ENCODE data around the gene ZHX3.
"Not testable (repeated sequence)": the region's sequence is repeated elsewhere in the genome, so short reads cannot be mapped to it uniquely, and the experiment has no call there.

ZHX3 gene

GRCh38 chr20:41255655-41256054, 61.9 kb downstream of the ZHX3 start:
- no peak for DNase-seq

- DNase-seq: no peak
These were observed 67.9 kb downstream of the ZHX3 start for GRCh38 chr20:41249411-41250281.

DNA sequence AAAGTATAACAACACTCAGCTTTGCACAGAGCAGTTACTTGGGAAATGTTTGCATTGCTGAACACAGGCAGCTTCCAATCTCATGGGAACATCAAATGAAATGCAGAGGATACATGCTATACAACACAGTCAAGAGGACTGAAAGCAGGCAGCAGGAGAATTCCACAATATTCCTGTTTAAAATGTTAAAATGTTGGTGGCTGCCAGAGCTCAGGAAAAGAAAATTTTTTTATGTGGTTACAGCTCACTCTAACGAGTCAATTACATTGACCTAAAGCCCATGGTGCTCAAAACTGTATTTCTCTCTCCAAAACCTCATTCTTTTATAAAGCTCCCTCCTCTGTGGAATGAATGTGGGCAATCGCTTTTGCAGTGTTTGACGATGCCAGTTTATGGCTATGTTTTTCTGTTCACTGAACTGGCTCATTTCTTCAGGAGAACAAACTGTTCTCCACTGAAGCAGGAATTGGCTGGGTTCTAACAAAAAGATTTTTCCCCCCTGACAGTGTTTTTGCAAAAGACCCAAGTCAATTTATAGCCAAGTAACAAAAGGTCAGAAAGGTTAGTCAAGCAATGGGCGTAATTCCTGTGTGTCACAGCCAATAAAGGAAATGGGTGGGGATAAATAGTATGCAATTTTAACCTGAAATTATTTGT, 69.0 kb downstream of the ZHX3 start:
- no peak for DNase-seq

GRCh38 chr20:41247523-41248367, 69.8 kb downstream of the ZHX3 start:
- DNase-seq: no peak

GRCh38 chr20:41245086-41245707, 72.3 kb downstream of the ZHX3 start:
- DNase-seq: peak; percentile 3

DNA sequence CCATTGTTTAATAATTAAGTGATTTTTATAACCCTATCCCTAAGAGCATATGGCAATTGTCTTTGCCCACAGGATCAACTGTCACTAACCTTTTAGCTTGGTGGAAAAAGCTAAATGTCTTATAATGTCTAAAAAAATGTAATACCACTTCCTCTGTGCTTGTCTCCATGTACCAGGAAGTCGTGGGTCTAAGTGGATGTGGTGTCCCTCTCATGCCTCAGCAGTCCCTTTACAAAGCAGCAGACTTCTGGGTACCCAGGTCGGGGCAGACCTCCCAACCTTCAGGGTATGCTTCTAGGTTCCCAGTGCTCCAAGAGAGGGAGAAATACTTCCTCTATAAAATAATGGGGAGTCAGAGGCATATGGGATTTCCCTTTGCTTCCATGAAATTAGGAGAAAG, 74.7 kb downstream of the ZHX3 start:
- DNase-seq: peak; percentile 4

DNA sequence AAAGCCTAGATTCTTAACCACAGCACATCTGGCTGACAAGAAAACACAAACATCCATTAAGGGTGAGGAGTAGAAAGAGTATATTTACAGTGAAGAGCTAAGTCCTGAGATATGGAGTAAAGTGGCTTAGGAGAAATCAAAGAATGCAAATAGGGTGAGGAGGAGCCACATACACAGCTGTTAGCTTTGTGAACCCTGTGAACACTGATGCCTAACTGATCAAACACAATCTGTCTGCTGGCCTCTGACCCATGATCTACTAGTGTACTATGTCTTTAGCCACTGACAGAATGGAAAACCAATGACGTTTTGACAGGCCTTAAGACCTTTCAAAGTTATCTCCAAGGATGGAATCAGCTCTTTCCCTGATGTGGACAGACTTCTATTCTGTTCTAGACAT, 75.2 kb downstream of the ZHX3 start:
- DNase-seq: no peak

DNA sequence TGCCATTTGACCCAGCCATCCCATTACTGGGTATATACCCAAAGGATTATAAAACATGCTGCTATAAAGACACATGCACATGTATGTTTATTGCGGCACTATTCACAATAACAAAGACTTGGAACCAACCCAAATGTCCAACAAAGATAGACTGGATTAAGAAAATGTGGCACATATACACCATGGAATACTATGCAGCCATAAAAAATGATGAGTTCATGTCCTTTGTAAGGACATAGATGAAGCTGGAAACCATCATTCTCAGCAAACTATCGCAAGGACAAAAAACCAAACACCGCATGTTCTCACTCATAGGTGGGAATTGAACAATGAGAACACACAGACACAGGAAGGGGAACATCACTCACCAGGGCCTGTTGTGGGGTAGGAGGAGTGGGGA, 80.3 kb downstream of the ZHX3 start:
- not testable (repeated sequence) for DNase-seq

DNA sequence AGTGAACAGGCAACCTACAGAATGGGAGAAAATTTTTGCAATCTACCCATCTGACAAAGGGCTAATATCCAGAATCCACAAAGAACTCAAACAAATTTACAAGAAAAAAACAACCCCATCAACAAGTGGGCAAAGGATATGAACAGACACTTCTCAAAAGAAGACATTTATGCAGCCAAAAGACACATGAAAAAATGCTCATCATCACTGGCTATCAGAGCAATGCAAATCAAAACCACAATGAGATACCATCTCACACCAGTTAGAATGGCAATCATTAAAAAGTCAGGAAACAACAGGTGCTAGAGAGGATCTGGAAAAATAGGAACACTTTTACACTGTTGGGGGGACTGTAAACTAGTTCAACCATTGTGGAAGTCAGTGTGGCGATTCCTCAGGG, 80.7 kb downstream of the ZHX3 start:
- not testable (repeated sequence) for DNase-seq

- DNase-seq: no peak
These were observed 83.0 kb downstream of the ZHX3 start for GRCh38 chr20:41234546-41234945.

DNA sequence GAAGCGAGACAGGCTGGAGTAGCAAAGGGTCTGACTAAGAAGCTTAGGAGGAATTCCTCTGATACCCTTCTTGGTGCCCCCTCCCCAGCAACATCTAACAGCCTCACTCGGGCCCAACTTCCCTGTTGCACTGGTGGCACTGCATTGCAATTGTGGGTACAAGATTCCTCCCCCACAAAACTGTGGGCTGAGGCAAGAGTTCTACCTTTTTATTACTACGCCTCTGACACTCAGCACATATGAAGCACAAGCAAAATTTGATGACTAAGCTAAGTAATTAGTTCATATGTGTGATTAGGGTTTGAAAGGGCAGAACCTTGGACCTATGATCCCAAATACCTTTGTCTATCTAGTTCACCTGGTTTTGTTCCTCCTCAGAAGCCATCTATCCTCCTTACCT, 83.5 kb downstream of the ZHX3 start:
- no peak for DNase-seq

- no peak for DNase-seq
These were observed 84.3 kb downstream of the ZHX3 start for GRCh38 chr20:41232973-41233926.

DNA sequence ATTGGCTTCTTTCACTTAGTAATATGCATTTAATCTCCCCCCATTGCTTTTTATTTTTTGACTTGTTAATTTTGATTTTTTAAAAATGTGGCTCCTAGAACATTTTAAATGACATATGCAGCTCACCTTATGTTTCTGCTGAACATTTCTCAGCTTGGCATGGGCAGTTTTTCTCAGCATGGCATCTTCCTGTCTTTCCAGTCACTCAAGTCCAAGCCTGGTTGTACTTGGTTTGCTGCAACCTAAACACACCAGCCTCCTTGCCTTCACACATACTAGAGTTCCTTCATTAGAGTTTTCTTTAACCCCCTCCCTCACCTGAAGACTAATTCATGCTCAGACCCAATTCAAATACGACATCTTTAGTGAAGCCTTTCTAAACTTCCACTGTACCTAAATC, 86.4 kb downstream of the ZHX3 start:
- DNase-seq: no peak

DNA sequence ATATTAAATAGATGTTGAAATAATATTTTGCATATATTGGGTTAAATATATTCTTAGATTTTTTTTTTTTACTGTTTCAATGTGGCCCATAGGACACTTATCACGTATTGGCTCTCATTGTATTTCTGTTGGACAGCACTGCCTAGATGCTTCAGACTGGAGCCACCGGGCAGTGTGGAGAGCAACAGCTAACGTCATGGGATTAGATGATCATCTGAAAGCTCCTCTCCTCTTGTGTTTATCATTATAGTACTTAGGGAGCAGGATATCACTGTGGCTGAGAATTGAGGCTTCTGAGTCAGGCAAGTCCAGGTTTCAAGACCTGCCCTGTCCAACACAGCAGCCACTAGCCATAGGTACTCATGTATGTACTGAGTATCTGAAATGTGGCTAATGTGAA, 87.4 kb downstream of the ZHX3 start:
- no peak for DNase-seq

DNA sequence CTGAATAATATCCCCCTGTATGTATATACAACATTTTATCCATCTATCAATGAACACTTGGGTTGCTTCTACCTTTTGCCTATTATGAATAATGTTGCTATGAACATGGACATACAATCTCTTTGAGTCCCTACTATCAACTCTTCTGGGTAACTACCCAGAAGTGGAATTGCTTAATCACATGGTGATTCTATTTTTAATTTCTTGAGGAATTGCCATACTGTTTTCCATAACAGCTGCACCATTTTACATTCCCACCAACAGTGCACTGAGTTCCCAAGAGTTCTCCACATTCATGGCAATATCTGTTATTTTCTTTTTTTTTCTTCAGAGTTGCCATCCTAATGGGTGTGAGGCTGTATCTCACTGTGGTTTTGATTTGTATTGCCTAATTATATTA, 88.3 kb downstream of the ZHX3 start:
- DNase-seq: no peak

DNA sequence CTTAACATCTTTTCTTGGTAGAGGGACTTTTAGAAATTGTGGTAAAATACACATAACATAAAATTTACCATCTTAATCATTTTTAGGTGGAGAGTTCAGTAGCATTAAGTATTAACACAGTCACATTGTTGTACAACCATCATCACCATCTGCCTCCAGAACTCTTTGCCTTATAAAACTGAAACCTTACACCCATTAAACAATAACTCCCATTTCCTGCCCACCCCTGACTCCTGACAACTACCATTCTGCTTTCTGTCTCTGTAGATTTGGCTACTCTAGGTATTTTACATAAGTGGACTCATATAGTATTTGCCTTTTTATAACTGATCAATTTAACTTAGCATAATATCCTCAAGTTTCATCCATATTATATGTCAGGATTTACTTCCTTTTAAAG, 88.7 kb downstream of the ZHX3 start:
- DNase-seq: no peak

DNA sequence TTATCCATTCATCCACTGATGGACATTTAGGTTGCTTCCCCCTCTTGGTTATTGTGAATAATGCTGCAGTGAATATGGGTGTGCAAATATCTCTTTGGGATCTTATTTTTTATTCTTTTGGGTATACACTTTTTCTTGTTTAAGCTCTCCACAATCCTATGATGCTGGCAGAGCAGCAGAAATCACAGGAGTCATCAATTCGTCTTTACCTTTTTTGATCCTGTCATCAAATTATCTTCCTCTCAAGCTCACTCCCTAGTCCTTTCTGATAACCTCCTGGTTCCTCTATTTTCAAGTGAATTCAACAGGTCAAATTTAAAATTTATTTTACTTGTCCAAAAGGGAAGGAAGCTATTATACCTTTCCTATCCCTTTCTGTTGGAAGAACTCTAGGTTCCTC, 91.1 kb downstream of the ZHX3 start:
- no peak for DNase-seq

DNA sequence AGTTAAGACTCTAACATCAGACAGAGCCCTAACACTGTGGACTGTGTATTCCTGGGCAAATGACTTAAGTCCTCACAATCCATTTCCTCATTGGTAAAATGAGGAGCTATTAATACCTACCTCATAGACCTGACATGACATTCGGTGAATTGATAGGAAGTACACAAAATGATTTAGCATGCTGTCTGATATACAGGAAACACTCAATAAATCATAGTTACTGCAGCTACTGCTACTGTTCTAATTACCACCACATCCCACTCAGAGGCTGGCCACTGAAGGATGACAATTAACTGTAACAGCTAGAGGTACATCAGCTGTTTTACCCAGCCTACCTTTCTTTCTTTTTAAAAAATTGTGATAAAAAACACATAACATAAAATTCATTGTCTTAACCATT, 92.4 kb downstream of the ZHX3 start:
- no peak for DNase-seq

DNA sequence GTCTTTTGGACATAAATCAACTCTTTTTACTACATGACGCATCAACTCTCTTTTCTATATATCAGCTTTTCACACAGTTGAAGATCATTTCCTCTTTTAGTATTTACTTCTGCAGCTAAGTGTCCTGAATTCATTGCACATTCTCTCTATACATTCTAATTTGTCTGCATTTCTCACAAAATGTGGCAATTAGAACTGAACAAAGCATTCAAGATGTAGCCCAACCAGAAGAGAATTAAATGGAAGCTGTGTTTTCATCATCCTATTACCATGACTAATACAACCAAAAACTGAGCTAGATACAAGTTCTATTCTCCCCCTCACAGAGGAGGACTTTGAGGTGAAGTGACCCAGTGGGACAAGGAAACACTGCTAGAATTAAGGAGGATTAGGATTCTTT, 93.2 kb downstream of the ZHX3 start:
- DNase-seq: no peak

DNA sequence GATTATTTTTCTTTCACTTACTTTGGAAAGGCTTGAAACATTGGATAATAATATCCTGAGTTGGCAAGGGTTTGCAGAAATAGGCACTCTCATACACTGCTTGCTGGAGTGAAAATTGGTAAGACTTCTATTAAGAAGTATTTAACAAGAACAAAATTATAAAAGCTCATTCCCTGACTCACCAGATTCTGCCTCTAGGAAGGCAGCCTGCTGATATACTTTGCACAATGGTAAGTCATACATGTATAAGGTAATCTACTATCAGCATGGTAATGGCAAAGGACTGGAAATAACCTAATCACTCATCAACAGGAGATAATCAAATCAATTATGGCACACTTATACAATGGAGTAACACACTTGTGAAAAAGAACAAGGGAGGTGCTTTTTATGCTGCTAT, 94.4 kb downstream of the ZHX3 start:
- no peak for DNase-seq

DNA sequence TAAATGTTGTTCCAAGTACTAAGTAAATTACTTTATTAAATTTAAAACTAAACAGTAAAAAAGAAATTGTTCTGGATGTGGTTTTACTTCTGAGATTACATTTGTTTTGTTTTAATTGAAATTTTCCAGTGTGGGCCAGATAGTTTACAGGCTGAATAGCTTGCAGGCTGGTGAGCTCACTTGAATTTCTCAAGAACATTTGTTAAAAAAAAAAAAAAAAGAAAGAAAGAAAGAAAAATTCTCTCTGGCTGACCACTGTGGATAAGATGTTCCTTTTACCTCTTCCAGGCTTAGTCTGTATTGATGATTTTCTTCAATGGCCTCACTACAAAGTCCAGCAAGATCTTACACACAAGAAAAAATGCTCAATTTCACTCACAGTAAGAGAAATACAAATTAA, 94.8 kb downstream of the ZHX3 start:
- no peak for DNase-seq

DNA sequence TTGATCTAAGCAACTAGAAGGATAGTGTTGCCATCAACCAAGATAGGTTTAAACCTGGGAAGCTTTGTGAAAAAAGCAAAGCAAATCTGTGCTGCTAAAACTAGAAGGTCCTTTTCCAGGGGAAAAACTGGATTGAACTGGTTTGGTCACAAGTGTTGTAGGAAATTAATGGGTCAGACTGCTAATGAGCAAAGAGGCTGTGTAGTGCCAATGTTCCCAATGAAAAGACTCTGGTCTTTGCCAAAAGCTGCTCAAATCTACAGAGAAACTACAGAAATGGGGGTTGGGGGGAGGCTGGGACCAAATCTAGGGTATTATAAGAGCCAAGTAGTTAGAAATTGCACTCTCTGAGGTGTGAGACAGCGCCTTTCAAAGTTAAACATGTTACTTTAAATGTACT, 95.2 kb downstream of the ZHX3 start:
- DNase-seq: no peak
